NCI-H146 treated with DMSO at 0.1 percent for 48 hours (cell line): Measurements from ENCODE around the gene LAMC2.

Source experiments
- DNase-seq: peaks from one replicate; lab custom pipeline; 2025; ENCODE audit not compliant: unreplicated experiment; lab: John Stamatoyannopoulos, UW

Gene LAMC2

DNA sequence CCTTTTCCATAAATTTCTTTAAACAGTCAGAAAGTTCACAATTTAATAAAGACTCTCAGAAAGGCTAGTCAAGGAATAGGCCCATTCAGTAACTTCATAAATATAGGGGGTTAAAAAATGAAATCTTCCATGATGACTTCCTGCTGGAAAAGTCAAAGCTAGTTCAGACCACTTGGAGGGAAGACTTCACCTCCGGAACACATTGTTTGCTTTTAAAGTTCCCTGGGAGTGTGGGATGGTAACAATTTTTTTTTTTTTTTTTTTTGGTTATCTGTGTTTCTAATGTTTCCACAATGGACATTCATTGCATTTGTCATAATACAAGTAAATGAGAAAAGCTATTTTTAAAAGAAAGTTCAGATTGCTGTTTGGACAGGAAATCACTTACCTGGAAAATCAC is 18.4 kb upstream of the LAMC2 start:
- no peak for DNase-seq

DNA sequence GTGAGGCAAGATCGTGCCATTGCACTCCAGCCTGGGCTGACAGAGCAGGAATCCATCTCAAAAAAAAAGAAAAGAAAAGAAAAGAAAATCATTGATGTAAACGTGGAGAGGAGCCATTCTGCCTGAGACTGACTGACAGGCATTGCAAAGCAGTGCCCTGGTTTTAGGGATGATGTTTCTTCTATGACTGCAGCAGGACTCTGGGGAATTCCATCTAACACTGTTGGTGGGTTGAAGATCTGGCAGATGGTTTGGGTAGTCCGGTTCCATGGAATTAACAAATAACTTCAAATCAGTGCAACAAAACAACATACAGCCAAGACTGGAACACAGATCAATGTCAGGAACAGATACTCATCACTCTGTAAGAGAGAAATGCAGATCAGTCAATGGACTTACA is 17.8 kb upstream of the LAMC2 start:
- DNase-seq = no peak

DNA sequence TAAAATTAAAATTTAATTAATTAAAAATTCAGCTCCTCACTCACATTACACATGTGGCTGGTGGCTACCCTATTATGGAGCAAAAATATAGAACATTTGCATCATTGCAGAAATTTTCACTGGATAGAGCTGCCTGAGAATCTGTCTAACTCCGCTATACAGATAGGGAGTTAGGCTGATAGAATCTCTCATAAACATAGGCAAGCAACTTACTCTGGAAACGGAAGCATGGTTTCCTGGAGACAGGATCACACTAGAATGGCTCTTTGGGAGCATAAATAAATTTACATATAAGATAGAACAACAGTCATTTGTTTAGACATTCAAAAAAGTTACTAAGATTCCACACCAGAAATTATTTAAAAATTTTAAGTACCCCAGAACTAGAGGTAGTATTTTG is 12.2 kb upstream of the LAMC2 start:
- no peak for DNase-seq

DNA sequence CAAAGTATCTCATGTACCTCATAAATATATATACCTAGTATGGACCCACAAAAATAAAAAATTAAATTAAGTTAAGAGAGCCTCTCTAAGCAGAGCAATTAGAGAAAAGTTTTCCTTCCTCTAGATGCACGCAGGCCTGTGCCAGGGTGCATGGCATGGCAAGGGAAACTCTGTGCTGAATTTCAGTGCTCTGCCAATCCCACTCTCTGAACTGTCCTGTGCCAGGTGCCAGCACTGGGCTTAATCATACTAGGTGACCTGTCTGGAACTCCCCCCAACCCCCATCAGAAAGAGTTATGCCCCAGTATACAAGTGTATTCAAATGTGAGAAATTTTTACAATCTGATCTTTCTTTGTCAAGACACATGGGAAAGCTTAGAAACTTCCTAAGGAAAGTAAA is 10.4 kb upstream of the LAMC2 start:
- no peak for DNase-seq

DNA sequence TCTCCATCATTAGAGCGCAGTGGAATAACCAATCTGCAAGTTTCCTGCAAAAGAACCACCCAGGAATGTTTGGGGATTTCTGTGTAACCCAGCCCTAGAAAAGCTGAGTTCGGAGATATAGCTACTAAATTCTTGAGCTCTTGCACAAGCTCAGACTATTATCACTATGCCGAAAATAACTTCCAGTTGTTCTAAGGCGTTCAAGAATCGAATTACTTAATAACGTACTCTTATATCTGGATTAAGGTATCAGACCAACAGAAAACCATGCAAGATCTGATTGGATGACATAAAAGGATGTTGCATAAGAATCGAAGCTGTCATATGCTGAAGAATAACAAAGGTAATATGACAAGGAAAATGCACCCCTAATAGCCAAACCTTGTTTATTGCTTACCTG is 7.5 kb upstream of the LAMC2 start:
- no peak for DNase-seq

DNA sequence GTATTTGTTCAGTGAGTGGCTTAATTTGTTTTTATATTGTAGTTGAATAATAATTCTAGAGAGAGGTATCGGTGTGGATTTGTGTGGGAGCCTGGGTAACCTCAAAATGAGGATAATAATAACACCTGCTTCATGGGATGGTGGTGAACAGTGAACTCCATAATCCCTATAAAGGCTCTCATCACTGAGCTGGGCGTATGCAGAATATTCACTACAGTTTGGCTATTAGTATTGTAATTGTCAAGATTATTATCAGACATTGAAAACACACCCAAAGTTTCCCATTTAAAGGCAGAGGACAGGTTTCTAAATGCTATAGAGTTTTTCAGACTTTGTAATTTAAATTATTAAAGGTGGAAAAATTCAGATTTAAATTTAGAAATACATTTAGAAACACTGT is 7.0 kb upstream of the LAMC2 start:
- DNase-seq = no peak

DNA sequence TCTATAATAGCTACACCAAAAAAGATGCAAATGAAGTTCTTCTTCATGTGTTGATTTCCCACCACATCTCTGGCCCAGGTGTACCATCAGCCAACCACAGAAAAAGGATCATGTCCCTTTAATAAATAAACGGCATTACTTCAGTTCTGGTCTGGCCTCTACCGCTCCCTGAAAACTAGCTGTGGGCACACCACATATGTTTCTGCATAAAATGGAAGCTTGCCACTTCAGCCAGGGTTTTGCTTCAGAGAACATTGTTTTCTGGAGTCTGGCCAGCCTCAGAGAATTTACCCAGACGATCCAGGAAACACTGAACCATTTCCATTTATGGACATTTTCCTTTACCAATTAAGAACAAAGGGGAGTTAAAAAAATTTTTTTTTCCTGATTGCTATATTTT is 5.8 kb upstream of the LAMC2 start:
- no peak for DNase-seq

DNA sequence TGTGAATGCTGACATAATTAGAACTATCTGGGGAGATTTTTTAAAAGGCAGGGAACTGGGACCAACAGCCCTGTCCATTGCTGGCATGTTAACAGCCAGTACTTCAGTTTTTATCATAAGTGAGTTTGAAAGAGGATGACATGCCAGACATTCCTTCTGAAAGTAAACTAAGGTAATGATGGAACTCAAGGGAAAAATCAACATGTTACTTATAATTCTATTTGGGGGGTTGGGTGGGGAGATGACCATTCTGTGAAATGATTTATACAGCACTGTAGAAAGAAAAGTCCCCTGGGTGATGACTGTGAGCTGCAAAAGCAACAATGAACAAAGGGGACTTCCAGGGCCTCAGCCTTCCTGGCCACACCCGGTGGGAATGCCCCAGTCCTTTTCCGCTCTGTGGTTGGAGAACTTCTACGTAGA is 5.4 kb upstream of the LAMC2 start:
- no peak for DNase-seq

DNA sequence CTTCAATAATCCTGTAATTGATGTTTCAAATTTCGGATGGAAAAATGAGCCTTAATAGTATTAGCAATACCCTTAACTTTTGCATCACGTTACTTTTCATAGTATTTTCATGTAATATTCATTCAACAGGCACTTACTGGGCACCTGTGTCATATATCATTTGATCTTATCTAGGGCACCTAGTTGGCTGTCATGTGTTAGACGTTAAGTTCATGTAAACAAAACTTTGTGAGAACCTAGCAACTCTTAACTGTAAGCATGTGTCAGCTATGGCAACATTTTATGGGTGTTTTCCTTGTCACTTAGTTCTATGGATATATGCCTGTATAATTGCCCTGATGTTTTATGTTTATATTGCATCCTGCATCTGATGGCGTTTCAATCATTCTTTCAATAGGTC is 777 bp downstream of the LAMC2 start:
- no peak for DNase-seq

DNA sequence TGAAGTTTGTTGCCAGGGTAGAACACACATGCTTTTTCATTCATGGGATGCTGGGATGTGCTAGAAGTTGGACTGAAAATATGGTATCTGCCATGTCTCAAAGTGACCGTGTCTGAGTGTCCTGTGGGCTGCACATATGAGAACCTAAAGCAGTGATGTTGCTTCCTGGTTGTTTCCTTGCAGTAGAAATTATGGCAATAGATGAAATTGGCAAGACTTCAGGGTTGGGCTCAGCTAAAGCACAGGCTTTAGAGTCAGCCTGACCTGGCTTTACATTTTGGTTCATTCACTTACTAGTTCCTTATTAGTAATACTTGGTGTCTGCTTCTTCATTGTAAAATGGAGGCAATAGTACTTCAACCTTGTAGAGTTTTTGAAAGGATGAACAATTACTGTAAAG is 2.2 kb downstream of the LAMC2 start:
- no peak for DNase-seq

DNA sequence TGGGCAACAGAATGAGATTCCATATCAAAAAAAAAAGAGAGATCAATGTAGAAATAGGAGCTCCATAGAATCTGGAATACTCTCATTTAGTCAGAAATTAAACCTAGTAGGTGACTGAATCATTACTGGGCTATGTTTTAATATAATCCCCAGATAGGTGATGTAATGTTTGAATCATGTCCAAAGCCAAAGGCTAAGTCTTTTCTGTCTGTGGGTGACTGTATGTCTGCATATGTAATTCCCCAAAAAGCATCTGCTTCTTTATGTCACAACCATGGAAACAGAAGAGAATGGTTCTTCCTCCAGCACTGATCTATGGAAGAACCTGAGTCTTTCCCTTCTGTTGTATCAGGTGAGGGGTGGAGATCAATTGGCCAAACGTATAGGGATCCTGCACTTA is 5.8 kb downstream of the LAMC2 start:
- no peak for DNase-seq

DNA sequence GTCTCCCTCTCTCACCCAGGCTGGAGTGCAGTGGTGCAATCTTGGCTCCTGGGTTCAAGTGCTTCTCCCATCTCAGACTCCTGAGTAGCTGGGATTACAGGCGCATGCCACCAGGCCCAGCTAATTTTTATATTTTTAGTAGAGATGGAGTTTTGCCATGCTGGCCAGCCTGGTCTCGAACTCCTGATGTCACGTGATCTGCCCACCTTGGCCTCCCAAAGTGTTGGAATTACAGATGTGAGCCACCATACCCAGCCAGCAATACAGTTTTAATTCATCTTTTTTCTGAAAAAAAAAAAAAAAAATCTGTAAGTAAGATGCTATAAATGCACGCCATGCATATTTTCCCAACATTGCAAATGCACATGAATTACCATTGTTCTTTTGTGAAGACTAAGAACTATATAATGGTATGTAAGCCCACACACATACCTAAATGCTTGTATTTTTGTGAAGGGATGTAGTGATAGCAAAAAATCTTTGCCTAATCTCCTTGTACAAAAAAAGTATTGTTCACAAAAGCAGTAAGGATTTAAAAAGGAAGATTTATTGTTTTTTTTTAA is 8.0 kb downstream of the LAMC2 start:
- no peak for DNase-seq

DNA sequence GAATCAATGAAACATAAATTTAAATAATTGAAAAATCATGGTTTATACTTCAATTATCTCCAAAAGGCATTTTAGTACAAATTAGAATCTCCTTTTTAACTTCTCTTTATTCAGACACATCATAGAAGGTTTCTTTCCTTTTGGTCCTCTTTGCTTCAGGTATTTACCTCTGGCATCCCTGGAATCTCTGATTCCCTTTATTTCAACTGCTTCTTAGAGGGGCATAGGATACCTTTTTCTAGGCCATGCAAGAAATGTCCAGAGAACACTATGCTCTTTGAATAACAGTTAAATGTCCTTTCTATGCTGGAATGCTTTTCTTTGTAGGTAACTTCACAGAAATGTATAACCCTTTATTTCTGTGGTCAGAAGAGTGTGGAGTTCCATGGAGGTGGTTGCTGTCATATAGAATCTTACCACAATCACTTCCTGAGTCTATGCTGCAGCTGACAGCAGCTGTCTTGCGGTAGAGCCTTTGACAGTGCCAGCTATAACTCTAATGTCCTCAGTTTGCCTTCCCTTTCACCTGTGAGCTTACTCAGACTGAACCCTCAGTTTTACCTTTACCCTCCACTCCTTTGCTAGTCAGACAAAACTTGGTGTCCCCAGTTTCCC is 8.6 kb downstream of the LAMC2 start:
- no peak for DNase-seq

DNA sequence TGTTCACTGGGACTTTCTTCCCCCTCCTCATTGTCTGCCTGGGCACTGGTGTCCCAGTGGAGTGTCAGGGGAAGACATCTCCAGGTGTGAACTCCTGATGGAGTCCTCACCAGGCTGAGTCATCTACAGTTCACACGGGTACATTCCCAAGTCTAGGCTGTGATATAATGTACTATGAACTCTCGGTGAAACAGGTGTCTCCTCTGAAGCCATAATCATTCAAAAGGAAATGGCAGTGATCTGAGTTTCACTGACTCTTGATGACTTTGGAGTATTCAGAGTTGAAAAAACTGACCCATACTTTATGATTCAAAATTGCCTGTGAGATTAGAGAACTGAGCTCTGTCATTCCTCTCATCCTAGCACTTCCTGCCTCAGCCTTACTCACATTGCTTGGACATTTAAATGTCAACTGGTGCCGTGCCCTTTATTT is 9.1 kb downstream of the LAMC2 start:
- no peak for DNase-seq

DNA sequence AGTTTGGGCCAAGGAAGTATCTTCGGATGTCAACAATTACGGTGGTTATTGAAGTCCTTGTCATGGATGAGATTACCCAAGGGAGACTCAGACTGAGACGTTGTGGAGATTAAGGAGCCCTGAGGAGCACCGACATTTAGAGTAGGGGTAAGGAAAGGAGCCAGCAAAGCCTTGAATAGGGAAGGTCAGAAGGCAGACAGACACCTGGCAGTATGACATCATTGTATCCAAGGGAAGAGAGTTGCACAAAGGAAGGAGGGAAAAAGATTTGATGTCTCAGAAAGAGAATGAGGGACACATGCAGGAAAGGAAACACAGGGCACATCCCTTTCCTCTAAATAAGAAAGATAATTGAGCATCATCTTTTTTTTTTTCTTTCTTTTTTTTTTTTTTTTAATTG is 11.7 kb downstream of the LAMC2 start:
- DNase-seq = no peak

DNA sequence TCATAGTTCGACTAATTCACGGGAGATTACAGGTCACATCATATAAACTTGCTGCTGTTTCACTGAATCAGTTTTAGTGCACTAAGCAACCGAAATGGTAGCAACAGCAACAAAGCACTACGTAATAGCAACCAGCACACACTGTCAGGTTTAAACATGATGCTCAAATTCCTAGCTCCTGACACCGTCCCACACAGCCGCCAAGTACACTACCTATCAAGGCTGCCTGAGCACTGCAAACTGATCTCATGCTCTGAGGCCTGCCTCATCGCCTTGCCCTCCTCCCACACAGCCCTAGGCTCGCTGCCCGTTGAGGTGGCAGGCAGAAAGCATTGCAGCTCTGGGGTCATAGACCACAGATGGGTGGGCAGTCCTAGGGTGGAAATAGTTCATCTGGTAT is 12.4 kb downstream of the LAMC2 start:
- no peak for DNase-seq

DNA sequence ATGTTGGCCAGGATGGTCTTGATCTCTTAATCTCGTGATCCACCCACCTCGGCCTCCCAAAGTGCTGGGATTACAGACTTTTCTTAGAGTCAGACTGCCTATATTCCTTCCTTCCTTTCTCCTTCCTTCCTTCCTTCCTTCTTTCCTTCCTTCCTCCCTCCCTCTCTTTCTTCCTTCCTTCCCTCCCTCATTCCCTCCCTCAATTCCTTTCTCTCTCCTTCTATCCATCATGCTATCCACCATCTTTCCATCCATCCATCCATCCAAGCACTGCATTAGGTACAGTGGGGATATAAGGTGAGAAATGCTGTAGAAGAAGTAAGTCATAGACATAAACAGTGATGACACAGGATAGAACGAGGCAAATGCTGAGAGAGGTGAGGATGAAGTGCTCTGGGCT is 13.2 kb downstream of the LAMC2 start:
- no peak for DNase-seq

DNA sequence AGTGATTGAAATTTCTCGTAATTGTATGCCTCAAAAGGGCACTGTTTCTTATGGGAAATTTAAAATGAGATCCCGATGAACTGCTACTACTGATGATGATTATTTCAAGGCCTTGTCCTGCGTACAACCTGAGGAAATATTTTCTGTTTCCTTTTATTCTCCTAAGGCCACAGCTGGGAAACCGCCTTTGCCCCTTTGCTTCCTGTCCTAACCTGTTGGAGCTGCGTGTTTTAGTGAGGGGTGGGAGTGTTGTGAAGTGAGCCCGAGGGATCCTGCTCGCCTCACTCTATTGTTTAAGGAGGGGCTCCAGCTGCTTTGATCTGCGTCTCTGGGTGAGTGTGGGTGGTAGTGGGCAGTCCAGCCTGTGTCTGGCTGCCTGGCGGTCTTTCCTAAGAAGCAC is 14.4 kb downstream of the LAMC2 start:
- no peak for DNase-seq

DNA sequence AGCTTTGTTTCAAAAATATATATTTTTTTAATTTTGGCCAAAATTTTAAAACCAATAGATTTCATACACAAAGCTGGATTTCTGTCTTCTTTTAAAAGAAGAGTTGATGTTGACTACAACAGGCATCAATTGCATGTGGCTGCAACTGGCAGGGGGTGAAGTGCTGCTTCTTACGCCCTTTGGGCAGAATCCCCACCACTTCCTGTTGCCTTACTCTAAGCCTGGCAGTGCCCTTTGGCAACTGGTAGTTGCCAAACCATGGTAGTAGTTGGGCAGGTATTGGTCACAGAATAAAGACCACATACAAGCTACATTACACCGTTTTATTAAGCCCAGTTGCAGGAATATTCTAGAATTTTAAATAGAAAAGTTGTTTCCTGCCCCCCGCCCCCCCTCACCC is 17.0 kb downstream of the LAMC2 start:
- DNase-seq = no peak

DNA sequence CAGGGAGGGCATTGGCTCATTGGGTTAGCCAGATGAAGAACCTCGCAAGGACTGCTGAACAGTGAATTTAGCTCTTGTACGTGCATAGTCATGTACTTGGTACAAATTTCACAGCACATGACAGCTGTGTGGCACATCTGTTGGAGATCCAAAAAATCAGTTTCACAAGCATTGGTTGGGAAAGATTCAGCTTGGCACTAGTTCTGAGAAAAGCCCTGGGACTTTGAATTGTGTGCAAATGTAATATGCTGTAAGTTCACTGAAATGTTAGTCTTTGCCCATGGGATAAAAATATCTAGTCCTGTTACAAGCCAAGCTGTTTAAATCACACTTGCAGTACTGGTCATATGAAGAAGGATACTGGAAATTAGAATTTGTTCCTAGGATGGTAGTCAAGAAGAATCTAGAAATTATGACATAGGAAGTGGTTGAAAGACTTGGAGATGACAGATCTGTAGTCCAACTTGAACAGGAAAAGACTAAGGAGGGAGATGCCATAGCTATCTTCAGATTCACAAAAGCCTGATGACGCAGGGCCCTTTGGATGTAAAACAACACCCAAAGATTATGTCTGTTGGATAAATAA is 19.2 kb downstream of the LAMC2 start:
- no peak for DNase-seq

DNA sequence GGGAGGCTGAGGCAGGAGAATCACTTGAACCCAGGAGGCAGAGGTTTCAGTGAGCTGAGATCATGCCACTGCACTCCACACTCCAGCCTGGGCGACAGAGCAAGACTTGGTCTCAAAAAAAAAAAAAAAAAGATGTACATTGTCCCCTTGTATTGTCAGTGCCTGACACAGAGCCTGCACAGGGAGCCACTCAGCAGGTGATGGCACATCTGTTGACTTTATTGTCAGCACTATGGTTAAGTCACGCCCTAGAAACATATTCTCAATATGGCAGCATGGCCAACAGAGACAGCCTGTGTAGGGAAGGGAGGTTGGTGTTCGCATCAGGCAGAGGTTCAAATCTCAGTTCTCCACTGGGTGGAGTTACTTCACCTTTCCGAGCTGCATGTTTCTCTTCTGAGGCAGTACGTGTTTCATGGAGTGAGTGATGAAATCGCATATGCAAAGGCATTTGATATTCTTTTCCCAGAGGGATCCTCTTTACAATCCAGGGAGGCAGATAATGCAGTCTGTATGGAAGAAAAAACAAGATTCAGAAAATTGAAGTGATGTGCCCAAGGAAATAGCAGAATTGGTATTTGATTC is 20.6 kb downstream of the LAMC2 start:
- DNase-seq = no peak

DNA sequence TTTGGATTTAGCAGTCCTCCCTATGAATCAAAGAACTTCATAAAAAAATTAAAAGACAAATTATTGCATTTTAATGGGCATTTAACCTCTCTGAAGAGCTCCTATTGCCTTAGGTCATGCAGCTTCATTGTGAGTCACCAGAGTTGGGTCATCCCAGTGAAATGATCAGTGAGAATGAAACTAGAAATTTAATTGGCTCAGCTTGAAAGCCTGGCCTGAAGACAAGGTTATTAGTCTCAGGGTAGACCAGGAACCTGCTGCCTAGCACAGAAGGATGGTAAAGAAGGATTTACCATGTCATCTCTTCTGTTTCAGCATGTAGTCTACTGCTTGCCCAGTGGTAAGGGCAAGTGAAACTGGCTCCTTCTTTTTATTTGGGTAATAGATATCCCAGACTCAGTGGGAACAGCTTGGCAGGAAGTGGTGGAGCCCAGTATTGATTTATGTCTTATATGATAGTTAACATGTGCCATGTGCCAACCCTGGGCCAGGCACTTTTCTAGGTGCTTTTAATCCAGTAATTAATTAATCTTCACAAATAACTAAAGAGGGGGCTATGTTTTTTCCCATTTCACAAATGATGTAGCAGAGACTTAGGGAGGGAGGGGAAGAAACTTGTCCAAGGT is 23.6 kb downstream of the LAMC2 start:
- DNase-seq = no peak
